GM12878 (cell line): ENCODE data around the gene NDRG4. TPM values are rescaled to one million over a fixed set of nuclear protein-coding genes. Genes with fewer than 3 reads are reported as not detected.

ENCODE experiments used
- ATAC-seq: fragments of 200-7000 bp; cut with Tn5 transposase; 3 replicates; pipeline ENCODE4 v1.9.1; 2020; ENCODE audit warnings: mild to moderate bottlenecking, moderate library complexity
- BruUV-seq: library from RNA; stranded (reverse); fragments of 400-500 nt; replicated peaks from 2 replicates; lab custom pipeline; 2021; lab: Mats Ljungman, UMichigan
- CTCF ChIA-PET: fragments of 300-600 bp; sonication (Branson Sonifier 250); formaldehyde crosslinking; extraction: SDS; loops from one replicate; lab custom pipeline; 2021; ENCODE audit warnings: inconsistent platforms; lab: Yijun Ruan, JAX
- POLR2A ChIA-PET: fragments of 350-600 bp; formaldehyde crosslinking; extraction: SDS; loops from one replicate; lab custom pipeline; 2021; ENCODE audit warnings: inconsistent platforms; lab: Charles Lee
- RAD21 ChIA-PET: fragments of 300-600 bp; sonication (Branson Sonifier 250); formaldehyde crosslinking; loops from one replicate; lab custom pipeline; 2023; ENCODE audit warnings: antibody characterized with exemption; ENCODE audit not compliant: unreplicated experiment; lab: Charles Lee
- SMC1A ChIA-PET: fragments of 300-600 bp; sonication (Branson Sonifier 250); formaldehyde crosslinking; loops from one replicate; lab custom pipeline; 2023; ENCODE audit not compliant: unreplicated experiment, uncharacterized antibody; lab: Charles Lee
- DNase-seq: peaks from one replicate; pipeline ENCODE4 v3.0.0-alpha.2; 2011; ENCODE audit warnings: low read depth, low spot score
- FAIRE-seq: peaks from 3 replicates; lab custom pipeline; 2011; peaks lifted over from hg19 to GRCh38; lab: Jason Lieb, UNC
- H2AFZ ChIP-seq: 2 replicates; pipeline ENCODE4 v1.6.0; 2011; ENCODE audit warnings: low read depth, low read length, control low read depth; ENCODE audit not compliant: control insufficient read depth
- H3K27ac ChIP-seq: 2 replicates; pipeline ENCODE4 v1.5.1; 2011; ENCODE audit warnings: control low read depth; ENCODE audit not compliant: control insufficient read depth, insufficient read depth
- H3K27me3 ChIP-seq, 2 experiments: replicated peaks in 1 of 2; 2 replicates each; pipeline versions ENCODE4 v1.6.0 to v1.6.1; 2011; ENCODE audit warnings: low read length in 1 of 2; ENCODE audit not compliant: control insufficient read depth in 2 of 2, insufficient read depth in 2 of 2
- H3K36me3 ChIP-seq, 2 experiments: 2 replicates each; pipeline ENCODE4 v1.5.1; 2011; ENCODE audit warnings: low read length in 1 of 2; ENCODE audit not compliant: control insufficient read depth in 2 of 2, insufficient read depth in 2 of 2
- H3K4me1 ChIP-seq: 2 replicates; pipeline ENCODE4 v1.6.1; 2011; ENCODE audit warnings: mild to moderate bottlenecking, low read length, moderate library complexity, mixed read lengths; ENCODE audit not compliant: control insufficient read depth, insufficient read depth
- H3K4me2 ChIP-seq: 2 replicates; pipeline ENCODE4 v1.6.0; 2011; ENCODE audit warnings: control low read depth; ENCODE audit not compliant: control insufficient read depth, insufficient read depth
- H3K4me3 ChIP-seq: fragments of 200-600 bp; sonication (generic); 2 replicates; pipeline ENCODE4 v1.5.1; 2016
- H3K79me2 ChIP-seq: 2 replicates; pipeline ENCODE4 v1.6.0; 2011; ENCODE audit warnings: low read length; ENCODE audit not compliant: control insufficient read depth, insufficient read depth
- H3K9ac ChIP-seq: 2 replicates; pipeline ENCODE4 v1.8.0; 2011; ENCODE audit warnings: low read length, control low read depth, mixed read lengths; ENCODE audit not compliant: control insufficient read depth, insufficient read depth
- H3K9me3 ChIP-seq: replicated peaks from 3 replicates; pipeline ENCODE4 v1.5.1; 2011; ENCODE audit warnings: mild to moderate bottlenecking, low read length; ENCODE audit not compliant: control insufficient read depth, insufficient read depth
- H4K20me1 ChIP-seq: 2 replicates; pipeline ENCODE4 v1.6.0; 2011; ENCODE audit not compliant: control insufficient read depth, insufficient read depth
- BMI1 ChIP-seq: fragments of 450-650 bp; IDR thresholded peaks from 2 replicates; pipeline ENCODE4 v1.6.1; 2016; ENCODE audit warnings: mild to moderate bottlenecking, moderate library complexity, borderline replicate concordance
- DPF2 ChIP-seq: fragments of 450-650 bp; IDR thresholded peaks from 2 replicates; pipeline ENCODE4 v1.6.1; 2017; ENCODE audit warnings: mild to moderate bottlenecking
- POLR2AphosphoS5 ChIP-seq: IDR thresholded peaks from 2 replicates; pipeline ENCODE4 v1.6.1; 2011; ENCODE audit warnings: mild to moderate bottlenecking, low read length, inconsistent platforms
- SMARCA5 ChIP-seq: fragments of 450-650 bp; IDR thresholded peaks from 2 replicates; pipeline ENCODE4 v1.6.1; 2017; ENCODE audit warnings: mild to moderate bottlenecking
- SREBF1 ChIP-seq: IDR thresholded peaks from 2 replicates; pipeline ENCODE4 v1.6.1; 2012; ENCODE audit warnings: mild to moderate bottlenecking, low read length
- USF1 ChIP-seq: IDR thresholded peaks from 2 replicates; pipeline ENCODE4 v1.6.1; 2011; ENCODE audit warnings: borderline replicate concordance, low read depth, mild to moderate bottlenecking, moderate library complexity, mixed read lengths, low read length; ENCODE audit not compliant: insufficient read depth; ENCODE audit errors: extremely low read length
- WGBS: methylation state at CpG from one replicate; pipeline ENCODE4 v1.1.6; 2016; ENCODE audit warnings: low lambda C conversion rate; ENCODE audit not compliant: insufficient replicate concordance, insufficient coverage; ENCODE audit errors: missing lambda C conversion rate; 5-methylcytosine and 5-hydroxymethylcytosine counted together
- in situ Hi-C: fragments of 300-500 bp; cut with MboI; formaldehyde crosslinking; loops from 9 replicates; pipeline ENCODE4 v1.14.3; 2018; ENCODE audit warnings: mixed read lengths
- intact Hi-C: fragments of 100-400 bp; cut with micrococcal nuclease; formaldehyde crosslinking; loops from one replicate; pipeline ENCODE4 v1.14.2; 2022; ENCODE audit not compliant: unreplicated experiment
- polyA plus RNA-seq, 11 experiments: library from polyadenylated mRNA; depleted of rRNA in 4 of 11; unstranded in 6 of 11; stranded (reverse) in 5 of 11; fragments of >200 nt; fragmentation: Nextera tagmentation in 4 of 11; fragmentation: Illumina TruSeq in 1 of 11; extraction: Ambion mirVana in 4 of 11; extraction: Trizol in 1 of 11; gene quantifications; 1 replicate in 1 of 11; 2 replicates in 10 of 11; pipeline versions ENCODE4 v1.2.1 to v1.2.3, GENCODE V29; 2011 to 2016; ENCODE audit warnings: inconsistent platforms in 2 of 11, missing spikeins in 2 of 11, low read depth in 1 of 11
- total RNA-seq, 4 experiments: library from RNA; depleted of rRNA in 3 of 4; stranded (reverse); fragments of >200 nt in 3 of 4; fragmentation: Illumina TruSeq in 1 of 4; extraction: Trizol in 1 of 4; gene quantifications; 2 replicates each; pipeline versions ENCODE4 v1.2.1 to v1.2.3, GENCODE V29; 2013 to 2021

NDRG4 gene
- total and polyA plus RNA-seq, 10 of the 15 experiments (the other 5 are each of a cell fraction or from before 2014, with no cell fraction given) = 0.33 to 3.8 (median 2.5) TPM

- TF ChIP-seq POLR2AphosphoS5 = no peak
- no peak for TF ChIP-seq SREBF1
These were observed 23.2 kb upstream of the NDRG4 start (continued) for GRCh38 chr16:58476791-58477190.

GRCh38 chr16:58478427-58478826, 21.5 kb upstream of the NDRG4 start:
- FAIRE-seq = no peak
- in situ Hi-C loops = no loop called here

GRCh38 chr16:58481226-58481869, 18.6 kb upstream of the NDRG4 start:
- H3K9ac ChIP-seq = no peak overlapping the region
- no peak for FAIRE-seq
- ChIA-PET SMC1A (no interaction called here), POLR2A (no interaction called here), RAD21 (no interaction called here)
- H3K4me2 ChIP-seq = no peak overlapping the region
- H3K36me3 ChIP-seq = no peaks in the 10 kb centered on the region
- BruUV-seq = no TSS peak
- no peaks in the 10 kb centered on the region for H4K20me1 ChIP-seq
- in situ Hi-C loops = no loop called here
- H3K4me1 ChIP-seq = no peaks in the 10 kb centered on the region
- no peak overlapping the region for H3K27ac ChIP-seq
- TF ChIP-seq SMARCA5 (no peak), DPF2 (no peak), USF1 (no peak)
- TF ChIP-seq, all 136 proteins: peak for 0
- intact Hi-C loops = no loop called here
- DNase-seq = no peak
- Histone ChIP-seq H3K4me3 (no peak overlapping the region), H3K9me3 (no peaks in the 10 kb centered on the region), H3K79me2 (no peaks in the 10 kb centered on the region), H3K27me3 (peaks cover 0 to 4% of the 10 kb centered on the region in 2 experiments; a peak in 1 of 4 replicates), H2AFZ (no peak overlapping the region)
- CTCF ChIA-PET = interaction anchor here (0.6 to 12.5 kb wide), 2 partner anchors 145 to 380 kb away, joined by 4 to 209 read pairs; no protein-coding TSS in a partner anchor
- 75% methylated on average over 11 of the region's 11 CpGs for WGBS
- ATAC-seq = no peak

More at GRCh38 chr16:58478427-58478826, 21.5 kb upstream of the NDRG4 start:
- CTCF ChIA-PET = interaction anchor here (0.6 to 3.0 kb wide), 5 partner anchors 10 to 381 kb away, joined by 3 to 9 read pairs (median 4); no protein-coding TSS in a partner anchor
- no peak overlapping the region for H3K4me2 ChIP-seq
- 13% methylated on average over 2 of the region's 2 CpGs for WGBS
- H3K9me3 ChIP-seq = no peaks in the 10 kb centered on the region
- peaks cover 0 to 4% of the 10 kb centered on the region in 2 experiments; a peak in 1 of 4 replicates for H3K27me3 ChIP-seq
- H3K4me1 ChIP-seq = no peaks in the 10 kb centered on the region
- no peaks in the 10 kb centered on the region for H3K79me2 ChIP-seq
- SMC1A ChIA-PET = no interaction called here
- H3K4me3 ChIP-seq = no peak overlapping the region
- no peak for TF ChIP-seq BMI1
- no TSS peak for BruUV-seq
- RAD21 ChIA-PET = interaction anchor here (0.6 kb wide), 1 partner anchor 1039 kb away, joined by 3 read pairs; no protein-coding TSS in a partner anchor
- DNase-seq (no peak), ATAC-seq (no peak)
- no peak overlapping the region for H2AFZ ChIP-seq
- no peaks in the 10 kb centered on the region for H4K20me1 ChIP-seq
- no peak overlapping the region for H3K9ac ChIP-seq
- no peak overlapping the region for H3K27ac ChIP-seq
- intact Hi-C loops = no loop called here
- no peaks in the 10 kb centered on the region for H3K36me3 ChIP-seq
- POLR2A ChIA-PET = no interaction called here
